NK-92 (cell line): Measurements from ENCODE around the gene ITGB4.

ENCODE experiments used
- DNase-seq: peaks from one replicate; lab custom pipeline; 2025; ENCODE audit not compliant: unreplicated experiment; lab: John Stamatoyannopoulos, UW

Gene ITGB4

DNA sequence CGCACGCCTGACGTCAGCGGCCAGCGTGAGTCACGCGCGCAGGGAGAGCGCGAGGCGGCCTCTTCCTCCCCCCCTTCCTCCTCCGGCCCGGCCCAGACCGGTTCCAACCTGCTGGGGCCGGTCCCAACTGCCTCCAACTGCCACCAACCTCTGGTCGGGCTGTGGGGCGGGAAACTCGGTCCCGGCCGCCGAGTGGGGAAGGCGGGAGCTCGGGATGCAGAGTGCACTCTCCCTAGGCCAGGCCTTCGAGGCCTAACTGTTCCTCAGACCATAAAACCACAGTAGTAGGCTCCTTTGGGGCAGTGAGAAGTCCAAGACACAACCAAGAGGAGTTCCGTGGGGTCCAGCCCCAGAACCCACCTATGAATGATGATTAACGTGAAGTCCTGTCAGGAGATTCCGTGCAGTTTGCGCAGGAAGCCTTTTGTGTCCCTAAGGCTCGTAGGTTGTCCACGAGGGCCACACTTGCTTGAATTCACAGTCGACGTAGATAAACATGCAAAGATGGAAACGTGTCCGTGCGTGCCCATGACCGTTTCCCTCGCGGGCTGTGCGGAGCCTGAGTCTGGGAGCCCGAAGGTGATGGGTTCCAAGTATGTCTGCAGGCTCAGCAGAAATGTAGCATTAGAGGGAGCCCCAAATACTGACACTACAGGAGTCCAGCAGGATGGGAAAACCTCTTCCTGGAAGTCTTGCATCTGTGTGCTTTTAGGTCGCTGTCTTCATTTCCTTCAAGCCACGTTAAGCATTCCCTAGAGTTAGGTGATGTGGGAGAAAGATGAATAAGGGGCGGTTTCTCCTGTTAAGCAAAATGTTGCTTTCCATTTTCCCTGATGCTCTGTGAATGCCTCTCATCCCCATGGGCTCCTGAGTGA is 64.0 kb downstream of the ITGB4 start:
- DNase-seq, result no peak

DNA sequence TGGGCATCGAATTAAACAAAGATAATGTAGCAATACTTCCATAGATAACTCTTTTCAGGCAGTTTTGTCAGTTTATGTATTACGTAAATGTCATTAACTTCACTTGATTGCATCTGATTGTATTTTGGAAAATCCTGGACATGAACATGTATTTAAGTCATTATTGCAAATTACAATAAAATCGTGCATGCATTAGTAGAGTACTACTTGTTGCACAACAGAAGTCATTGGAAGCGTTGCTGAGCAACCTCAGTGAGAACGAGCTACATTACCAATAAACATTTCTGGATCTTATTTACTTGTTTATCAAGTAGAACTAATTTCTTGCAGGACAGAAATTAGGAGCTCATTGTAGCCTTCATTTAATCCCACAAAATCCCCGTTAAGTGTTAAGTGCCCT is 70.0 kb downstream of the ITGB4 start:
- no peak for DNase-seq

DNA sequence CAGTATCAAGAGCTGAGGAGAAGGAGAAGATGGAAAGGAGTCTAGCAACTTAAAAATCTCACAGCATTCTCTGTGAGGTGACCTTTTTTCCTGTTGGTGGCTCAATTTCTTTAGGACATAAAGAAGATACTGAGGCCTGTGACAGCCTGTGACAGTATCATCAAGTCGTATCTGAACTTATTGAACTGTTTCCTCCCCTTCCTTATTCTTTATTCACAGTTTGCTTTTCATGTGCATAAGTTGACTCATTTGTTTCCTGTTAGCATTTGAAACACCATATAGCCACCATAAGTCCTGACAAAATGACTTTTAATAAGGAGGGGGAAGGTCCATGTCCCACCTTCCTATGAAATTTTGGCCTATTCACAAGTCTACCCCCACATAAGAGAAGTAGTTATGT is 72.2 kb downstream of the ITGB4 start:
- DNase-seq, result no peak

- DNase-seq, result no peak
Measured at GRCh38 chr17:75795820-75796607, 74.8 kb downstream of the ITGB4 start.

DNA sequence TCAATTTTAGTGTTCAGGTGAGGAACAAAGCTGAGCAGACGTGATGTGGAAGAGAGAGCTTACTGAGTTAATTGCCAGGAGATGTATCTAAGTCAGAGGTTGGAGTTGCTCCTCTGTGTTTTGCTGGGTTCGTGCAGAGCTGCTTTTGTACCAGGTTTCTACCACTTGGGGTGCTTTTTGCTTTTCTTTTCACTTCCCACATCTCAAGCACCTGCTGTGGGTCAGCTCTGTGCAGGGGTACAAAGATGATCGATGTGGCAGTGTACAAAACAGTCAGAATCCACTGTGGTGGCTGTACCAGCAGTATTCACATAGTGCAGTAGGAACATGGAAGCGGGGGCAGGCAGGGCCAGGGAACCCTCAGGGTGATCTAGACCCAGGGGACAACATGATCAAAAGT is 78.1 kb downstream of the ITGB4 start:
- DNase-seq, result no peak

GRCh38 chr17:75803883-75804282 is 82.6 kb downstream of the ITGB4 start:
- DNase-seq, result no peak

- no peak for DNase-seq
Measured at GRCh38 chr17:75806822-75807500, 85.7 kb downstream of the ITGB4 start.
